Adipose tissue (tissue), 3 donors: ENCODE results near the gene PPP1R14C. TPM values are rescaled to one million over a fixed set of nuclear protein-coding genes. Genes with fewer than 3 reads are reported as not detected.

Source experiments
- H3K27ac ChIP-seq: one replicate; pipeline ENCODE4 v1.5.1; 2013; ENCODE audit warnings: low read depth, low read length
- WGBS, 3 donors: extraction: QIAGEN DNeasy Blood & Tissue Kit; methylation state at CpG; one replicate each; pipeline ENCODE4 v1.1.7; 2013; 5-methylcytosine and 5-hydroxymethylcytosine counted together
- polyA plus RNA-seq, 3 donors: library from polyadenylated mRNA; stranded (reverse); fragments of 200-250 nt; gene quantifications; one replicate each; pipeline ENCODE4 v1.2.3, GENCODE V29; 2013
- donor health status: healthy with polysubstance abuse.
- donor health status: Bipolar disorder and iron deficiency.
- donor health status: healthy.

Gene PPP1R14C
- polyA plus RNA-seq = under 1 TPM in 2 of 3 donors, not detected in 1; 0.40 to 0.58 TPM

GRCh38 chr6:150142670-150143515 is at the start of gene PPP1R14C:
Gene PPP1R14C, plus strand, starts transcription at chr6:150143044. Its CDS starts 149 bp downstream, at chr6:150143193.
- WGBS, 3 donors = 0 to 1% (median 1%) methylated on average over 83 to 103 of the region's 103 CpGs
- H3K27ac ChIP-seq = no peak within 1 kb of the TSS

- no peak overlapping the region for H3K27ac ChIP-seq
- 77 to 87% (median 86%) methylated on average over 6 of the region's 6 CpGs for WGBS, 3 donors
Measured at GRCh38 chr6:150093397-150093796, 49.4 kb upstream of the PPP1R14C start.

GRCh38 chr6:150098155-150098554 is 44.7 kb upstream of the PPP1R14C start:
- no peak overlapping the region for H3K27ac ChIP-seq
- 83 to 94% (median 93%) methylated on average over 10 of the region's 10 CpGs for WGBS, 3 donors

- H3K27ac ChIP-seq = no peak overlapping the region
- WGBS, 3 donors = 87 to 92% (median 92%) methylated on average over 8 of the region's 8 CpGs
Measured at GRCh38 chr6:150099546-150099945, 43.3 kb upstream of the PPP1R14C start.

GRCh38 chr6:150099953-150100352 is 42.9 kb upstream of the PPP1R14C start:
- WGBS, 3 donors = 82 to 92% (median 87%) methylated on average over 11 of the region's 11 CpGs
- no peak overlapping the region for H3K27ac ChIP-seq

GRCh38 chr6:150100745-150101144 is 42.1 kb upstream of the PPP1R14C start:
- WGBS, 3 donors = 92 to 93% (median 93%) methylated on average over 19 of the region's 19 CpGs
- no peak overlapping the region for H3K27ac ChIP-seq

GRCh38 chr6:150102750-150103270 is 40.0 kb upstream of the PPP1R14C start:
- 91 to 96% (median 95%) methylated on average over 4 of the region's 4 CpGs for WGBS, 3 donors
- H3K27ac ChIP-seq = no peak overlapping the region

GRCh38 chr6:150112233-150112632 is 30.6 kb upstream of the PPP1R14C start:
- no peak overlapping the region for H3K27ac ChIP-seq
- WGBS, 3 donors = 77 to 90% (median 86%) methylated on average over 6 of the region's 6 CpGs

- WGBS, 3 donors = 93 to 97% (median 95%) methylated on average over 23 to 25 of the region's 25 CpGs
- H3K27ac ChIP-seq = no peak overlapping the region
Measured at GRCh38 chr6:150115769-150116168, 27.1 kb upstream of the PPP1R14C start.

GRCh38 chr6:150116200-150116800 is 26.5 kb upstream of the PPP1R14C start:
- WGBS, 3 donors = 80 to 89% (median 88%) methylated on average over 8 of the region's 8 CpGs
- no peak overlapping the region for H3K27ac ChIP-seq

GRCh38 chr6:150118203-150118602 is 24.6 kb upstream of the PPP1R14C start:
- H3K27ac ChIP-seq = no peak overlapping the region
- 81 to 94% (median 86%) methylated on average over 6 of the region's 6 CpGs for WGBS, 3 donors

GRCh38 chr6:150118627-150119026 is 24.2 kb upstream of the PPP1R14C start:
- 71 to 89% (median 86%) methylated on average over 9 of the region's 9 CpGs for WGBS, 3 donors
- no peak overlapping the region for H3K27ac ChIP-seq

GRCh38 chr6:150119173-150119572 is 23.7 kb upstream of the PPP1R14C start:
- no peak overlapping the region for H3K27ac ChIP-seq

GRCh38 chr6:150123645-150124044 is 19.2 kb upstream of the PPP1R14C start:
- no peak overlapping the region for H3K27ac ChIP-seq
- 40 to 78% (median 68%) methylated on average over 7 of the region's 7 CpGs for WGBS, 3 donors

More at GRCh38 chr6:150119173-150119572, 23.7 kb upstream of the PPP1R14C start:
- WGBS, 3 donors = 16 to 56% (median 17%) methylated on average over 7 of the region's 7 CpGs

- WGBS, 3 donors = 87 to 90% (median 89%) methylated on average over 3 of the region's 3 CpGs
- no peak overlapping the region for H3K27ac ChIP-seq
Measured at GRCh38 chr6:150124235-150124634, 18.6 kb upstream of the PPP1R14C start.

- no peak overlapping the region for H3K27ac ChIP-seq
- WGBS, 3 donors = 65 to 80% (median 76%) methylated on average over 13 of the region's 13 CpGs
Measured at GRCh38 chr6:150126641-150127291, 16.1 kb upstream of the PPP1R14C start.

- WGBS, 3 donors = 76 to 90% (median 81%) methylated on average over 8 of the region's 8 CpGs
Measured at GRCh38 chr6:150128425-150128824, 14.4 kb upstream of the PPP1R14C start.

GRCh38 chr6:150129616-150130505 is 13.0 kb upstream of the PPP1R14C start:
- no peak overlapping the region for H3K27ac ChIP-seq
- WGBS, 3 donors = 65 to 73% (median 69%) methylated on average over 9 of the region's 9 CpGs

More at GRCh38 chr6:150128425-150128824, 14.4 kb upstream of the PPP1R14C start:
- no peak overlapping the region for H3K27ac ChIP-seq
